NCI-H82 (cell line): Measurements from ENCODE around the gene PDZD8.
"Not testable (repeated sequence)": the region's sequence is repeated elsewhere in the genome, so short reads cannot be mapped to it uniquely, and the experiment has no call there.

Experiments used
- DNase-seq: peaks from one replicate; lab custom pipeline; 2025; lab: John Stamatoyannopoulos, UW

Gene PDZD8

GRCh38 chr10:117290872-117291271 is 84.4 kb downstream of the PDZD8 start:
- not testable (repeated sequence) for DNase-seq

- DNase-seq: no peak
Measured at GRCh38 chr10:117284716-117285494, 90.3 kb downstream of the PDZD8 start.

- no peak for DNase-seq
Measured at GRCh38 chr10:117277675-117278074, 97.6 kb downstream of the PDZD8 start.

GRCh38 chr10:117275121-117275520 is 100.1 kb downstream of the PDZD8 start:
- DNase-seq: no peak

GRCh38 chr10:117274509-117274908 is 100.7 kb downstream of the PDZD8 start:
- DNase-seq: no peak

GRCh38 chr10:117273980-117274379 is 101.3 kb downstream of the PDZD8 start:
- DNase-seq: no peak

DNA sequence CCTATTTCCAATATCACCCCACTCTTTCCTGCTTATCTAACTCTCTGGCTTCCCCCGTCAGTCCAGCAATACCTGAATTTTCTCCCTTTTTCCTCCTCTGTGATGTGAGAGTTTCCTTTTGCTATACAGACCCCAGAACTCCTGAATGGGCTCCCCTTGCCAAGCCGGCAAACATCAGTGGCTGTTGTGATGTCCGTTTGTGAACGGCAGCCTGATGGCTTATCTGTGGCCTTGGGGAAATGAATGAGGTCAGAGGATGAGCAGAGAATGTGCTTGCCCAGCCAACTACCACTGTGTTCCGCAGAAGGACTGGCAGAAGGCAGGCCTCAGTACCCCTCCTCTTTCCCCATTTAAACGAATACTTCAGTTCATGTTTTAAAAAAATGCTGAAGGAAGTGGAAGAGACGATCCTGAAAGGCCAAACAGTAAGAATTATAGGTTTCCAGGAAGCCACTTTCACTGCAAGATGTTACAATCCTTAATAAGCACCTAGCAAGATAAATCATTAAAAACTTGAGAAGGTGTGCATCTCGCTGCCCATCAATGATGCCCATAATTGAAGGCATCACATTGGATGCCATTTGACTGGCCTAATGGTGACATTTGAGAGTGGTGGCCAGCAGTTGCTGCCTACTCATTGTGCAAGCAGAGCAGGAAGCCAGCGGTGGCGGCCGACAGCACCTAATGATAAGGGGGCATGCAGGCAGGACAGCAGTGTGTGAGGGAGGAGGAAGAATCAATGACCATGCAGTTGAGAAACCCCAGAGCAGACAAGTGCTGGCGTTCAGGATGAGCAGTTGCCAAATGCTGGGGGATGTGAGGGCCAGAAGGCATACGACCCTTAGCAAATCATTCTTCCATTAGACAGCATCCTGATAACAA is 102.8 kb downstream of the PDZD8 start:
- no peak for DNase-seq

DNA sequence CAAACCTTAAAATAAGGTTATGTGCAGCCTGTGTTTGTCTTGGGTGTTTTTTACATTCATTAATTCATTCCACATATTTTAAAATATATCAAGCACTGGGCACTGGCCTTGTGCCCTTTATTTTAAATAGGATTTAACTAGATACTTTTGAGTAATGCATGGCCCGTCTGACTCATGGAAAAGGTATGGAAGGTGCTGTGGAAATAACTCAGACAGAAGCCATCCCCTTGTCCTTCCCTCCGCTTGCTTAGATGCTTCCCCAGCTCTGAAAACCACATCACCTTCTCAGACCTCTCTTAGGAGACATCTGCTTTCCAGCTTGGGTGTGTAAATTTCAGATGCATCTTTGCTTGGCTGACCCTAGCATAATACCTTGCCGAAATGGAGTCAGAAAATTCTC is 103.8 kb downstream of the PDZD8 start:
- no peak for DNase-seq

DNA sequence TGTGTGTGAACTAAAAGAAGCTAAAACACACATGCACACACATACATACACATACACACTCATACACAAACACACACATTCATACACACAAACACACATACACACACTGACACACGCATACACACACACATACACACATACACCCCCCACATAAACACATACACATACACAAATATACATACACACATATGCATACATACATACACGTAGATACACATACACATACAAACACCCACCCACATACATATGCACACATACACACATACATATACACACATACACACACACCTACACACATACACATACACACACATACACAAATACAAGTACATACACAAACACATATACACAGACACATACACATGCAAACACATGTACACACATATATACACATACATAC is 106.3 kb downstream of the PDZD8 start:
- no peak for DNase-seq

DNA sequence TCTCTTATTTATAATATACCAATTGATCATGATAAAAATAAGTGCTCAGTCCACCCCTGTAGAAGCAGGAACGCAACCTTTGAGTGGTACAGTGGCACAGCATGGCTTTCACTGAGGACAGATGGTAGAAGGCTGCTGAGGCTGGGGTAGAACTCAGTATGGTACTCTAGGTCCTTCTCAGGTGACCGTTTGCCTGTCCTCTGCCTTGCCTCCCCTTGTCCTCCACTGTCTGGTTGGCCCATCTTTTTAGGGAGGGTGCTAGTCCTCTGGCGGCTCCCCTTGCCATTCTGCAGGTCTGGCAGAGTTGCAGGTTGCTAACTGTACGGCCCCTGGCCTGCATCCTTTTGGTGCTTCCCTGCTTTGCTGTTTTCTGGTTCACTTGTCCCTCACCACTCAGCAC is 107.0 kb downstream of the PDZD8 start:
- DNase-seq: no peak

- no peak for DNase-seq
Measured at GRCh38 chr10:117266812-117267211, 108.4 kb downstream of the PDZD8 start.

GRCh38 chr10:117266400-117266799 is 108.8 kb downstream of the PDZD8 start:
- DNase-seq: no peak

GRCh38 chr10:117264782-117265181 is 110.5 kb downstream of the PDZD8 start:
- DNase-seq: no peak

- DNase-seq: no peak
Measured at GRCh38 chr10:117262903-117263293, 112.3 kb downstream of the PDZD8 start.

DNA sequence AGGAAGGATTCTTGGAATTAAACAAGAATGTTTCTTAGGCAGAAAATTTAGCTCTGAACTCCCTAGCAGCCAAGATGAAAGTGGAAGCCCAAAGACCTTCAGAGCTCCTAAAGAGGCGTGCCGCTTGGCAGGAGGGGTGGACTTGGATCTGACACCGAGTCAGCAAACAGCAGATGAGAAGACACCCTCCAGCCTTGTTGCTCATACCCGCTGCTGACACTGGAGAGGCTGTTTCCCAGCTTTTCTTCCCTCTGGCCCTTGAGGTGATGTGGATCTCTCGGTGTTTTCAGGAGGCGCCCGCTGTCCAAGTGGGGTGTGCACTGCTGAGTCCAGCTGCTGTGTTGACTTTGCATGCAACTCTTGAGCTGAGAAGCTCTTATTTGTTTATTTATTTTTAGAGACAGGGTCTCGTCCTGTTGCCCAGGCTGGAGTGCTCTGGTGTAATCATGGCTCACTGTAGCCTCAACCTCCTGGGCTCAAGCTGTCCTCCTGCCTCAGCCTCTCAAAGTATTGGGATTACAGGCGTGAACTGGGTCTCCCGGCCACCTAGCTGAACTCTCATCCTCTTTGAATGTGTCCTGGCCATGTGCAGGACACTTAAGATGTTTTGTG is 112.8 kb downstream of the PDZD8 start:
- no peak for DNase-seq

DNA sequence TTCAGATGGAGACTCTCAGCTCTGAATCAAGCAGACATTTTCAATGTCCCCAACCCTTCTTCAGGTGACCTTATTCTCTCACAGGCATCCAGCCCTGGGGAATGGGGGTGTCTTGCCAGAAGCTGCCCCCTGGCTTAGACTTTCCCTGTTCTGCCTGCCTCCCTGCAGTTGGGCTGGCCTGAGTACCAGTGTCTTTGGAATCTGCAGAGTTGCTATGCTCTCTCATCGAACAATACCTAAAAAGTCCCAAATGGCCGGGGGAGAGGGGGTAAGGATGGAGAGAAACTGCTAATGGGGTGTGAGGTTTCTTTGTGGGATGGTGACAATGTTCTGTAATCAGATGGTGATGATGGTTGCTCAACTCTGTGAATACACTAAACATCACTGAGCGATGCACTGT is 113.7 kb downstream of the PDZD8 start:
- DNase-seq: no peak

GRCh38 chr10:117260084-117260483 is 115.2 kb downstream of the PDZD8 start:
- DNase-seq: no peak

GRCh38 chr10:117259279-117259678 is 116.0 kb downstream of the PDZD8 start:
- no peak for DNase-seq

- no peak for DNase-seq
Measured at GRCh38 chr10:117257721-117258120, 117.5 kb downstream of the PDZD8 start.

GRCh38 chr10:117256910-117257309 is 118.3 kb downstream of the PDZD8 start:
- no peak for DNase-seq

DNA sequence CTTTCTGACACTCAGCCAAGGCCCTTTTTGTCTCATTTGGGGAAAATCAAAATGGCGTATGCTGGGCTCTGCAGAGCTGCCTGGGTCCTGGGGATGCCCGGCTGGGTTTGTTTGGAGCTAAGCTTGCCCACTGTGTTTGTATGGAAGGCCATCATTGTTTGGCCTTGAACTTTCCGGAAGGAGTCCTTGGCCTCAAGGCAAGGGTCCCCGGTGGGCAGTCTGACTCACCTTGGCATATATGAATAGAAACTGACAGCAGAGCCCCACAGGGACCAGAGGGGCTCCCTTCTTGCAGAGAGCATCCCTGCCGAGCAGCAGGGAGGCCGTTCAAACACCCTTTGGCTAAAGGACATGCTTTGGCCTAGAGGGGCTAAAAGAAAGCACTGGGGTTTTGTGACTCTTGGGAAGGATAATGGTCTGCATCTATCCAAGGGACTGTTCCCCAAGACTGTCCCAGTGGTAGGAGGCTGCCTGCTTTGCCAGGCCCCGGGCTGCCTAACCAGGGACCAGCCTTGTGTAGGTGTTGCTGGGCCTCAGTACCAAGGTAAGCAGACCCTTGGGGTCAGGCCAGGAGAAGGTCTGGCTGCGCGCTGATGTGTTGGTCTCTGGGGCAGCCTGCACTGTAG is 119.3 kb downstream of the PDZD8 start:
- DNase-seq: no peak
